ENCODE measurements around the gene CLDN16. TPM values are rescaled to one million over a fixed set of nuclear protein-coding genes. Genes with fewer than 3 reads are reported as not detected.

CLDN16 gene
- total RNA-seq, 3 donors from 2014 or later = 0.29 TPM; not detected in 2

- H3K4me3 ChIP-seq = no peak overlapping the region
- DNase-seq (ENCODE audit: low spot score in 2 of 2) = no peak
- H3K36me3 ChIP-seq = no peaks in the 10 kb centered on the region
- intact Hi-C loops (cut with DNase I; ENCODE audit: low total_unique reads) = no loop called here
- TF ChIP-seq, protein P1, sequence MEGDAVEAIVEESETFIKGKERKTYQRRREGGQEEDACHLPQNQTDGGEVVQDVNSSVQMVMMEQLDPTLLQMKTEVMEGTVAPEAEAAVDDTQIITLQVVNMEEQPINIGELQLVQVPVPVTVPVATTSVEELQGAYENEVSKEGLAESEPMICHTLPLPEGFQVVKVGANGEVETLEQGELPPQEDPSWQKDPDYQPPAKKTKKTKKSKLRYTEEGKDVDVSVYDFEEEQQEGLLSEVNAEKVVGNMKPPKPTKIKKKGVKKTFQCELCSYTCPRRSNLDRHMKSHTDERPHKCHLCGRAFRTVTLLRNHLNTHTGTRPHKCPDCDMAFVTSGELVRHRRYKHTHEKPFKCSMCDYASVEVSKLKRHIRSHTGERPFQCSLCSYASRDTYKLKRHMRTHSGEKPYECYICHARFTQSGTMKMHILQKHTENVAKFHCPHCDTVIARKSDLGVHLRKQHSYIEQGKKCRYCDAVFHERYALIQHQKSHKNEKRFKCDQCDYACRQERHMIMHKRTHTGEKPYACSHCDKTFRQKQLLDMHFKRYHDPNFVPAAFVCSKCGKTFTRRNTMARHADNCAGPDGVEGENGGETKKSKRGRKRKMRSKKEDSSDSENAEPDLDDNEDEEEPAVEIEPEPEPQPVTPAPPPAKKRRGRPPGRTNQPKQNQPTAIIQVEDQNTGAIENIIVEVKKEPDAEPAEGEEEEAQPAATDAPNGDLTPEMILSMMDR (IDR thresholded peaks at IDR 0.05) = peak in 2 of 3 donors; percentile 28 to 50
- TF ChIP-seq POLR2AphosphoS5 (IDR thresholded peaks at IDR 0.05) (no peak), POLR2A (IDR thresholded peaks at IDR 0.05) (no peak)
- no peaks in the 10 kb centered on the region for H3K4me1 ChIP-seq
- H3K27me3 ChIP-seq = no peaks in the 10 kb centered on the region
- no peak overlapping the region for H3K27ac ChIP-seq
- no peaks in the 10 kb centered on the region for H3K9me3 ChIP-seq
Observed at GRCh38 chr3:190384309-190384756, 3.6 kb upstream of the CLDN16 start.

GRCh38 chr3:190385731-190386688, 2.0 kb upstream of the CLDN16 start:
- intact Hi-C loops (cut with DNase I; ENCODE audit: low total_unique reads) = no loop called here
- TF ChIP-seq, protein P1 (IDR thresholded peaks at IDR 0.05) = no peak
- TF ChIP-seq POLR2A (IDR thresholded peaks at IDR 0.05) (no peak), POLR2AphosphoS5 (IDR thresholded peaks at IDR 0.05) (no peak)
- H3K27me3 ChIP-seq = no peaks in the 10 kb centered on the region

GRCh38 chr3:190388703-190389102, 740 bp downstream of the CLDN16 start:
- H3K27ac ChIP-seq = no peak overlapping the region
- TF ChIP-seq POLR2A (IDR thresholded peaks at IDR 0.05) (no peak), POLR2AphosphoS5 (IDR thresholded peaks at IDR 0.05) (no peak)
- TF ChIP-seq, protein P1 (IDR thresholded peaks at IDR 0.05) = no peak
- no peak overlapping the region for H3K4me3 ChIP-seq
- H3K36me3 ChIP-seq = no peaks in the 10 kb centered on the region
- no peaks in the 10 kb centered on the region for H3K27me3 ChIP-seq
- H3K9me3 ChIP-seq = no peaks in the 10 kb centered on the region
- intact Hi-C loops (cut with DNase I; ENCODE audit: low total_unique reads) = no loop called here
- H3K4me1 ChIP-seq = no peaks in the 10 kb centered on the region
- no peak for DNase-seq (ENCODE audit: low spot score in 2 of 2)

More at GRCh38 chr3:190385731-190386688, 2.0 kb upstream of the CLDN16 start:
- Histone ChIP-seq H3K4me1 (no peaks in the 10 kb centered on the region), H3K4me3 (no peak overlapping the region), H3K27ac (no peak overlapping the region), H3K36me3 (no peaks in the 10 kb centered on the region), H3K9me3 (no peaks in the 10 kb centered on the region)
- DNase-seq (ENCODE audit: low spot score in 2 of 2) = no peak

- intact Hi-C loops (cut with DNase I; ENCODE audit: low total_unique reads) = no loop called here
- Histone ChIP-seq H3K27ac (no peak overlapping the region), H3K4me1 (no peaks in the 10 kb centered on the region), H3K36me3 (no peaks in the 10 kb centered on the region), H3K4me3 (no peak overlapping the region), H3K27me3 (no peaks in the 10 kb centered on the region), H3K9me3 (no peaks in the 10 kb centered on the region)
- DNase-seq (ENCODE audit: low spot score in 2 of 2) = no peak
- TF ChIP-seq POLR2AphosphoS5 (IDR thresholded peaks at IDR 0.05) (no peak), POLR2A (IDR thresholded peaks at IDR 0.05) (no peak)
- TF ChIP-seq, protein P1 (IDR thresholded peaks at IDR 0.05) = no peak
Observed at GRCh38 chr3:190396001-190396400, 8.0 kb downstream of the CLDN16 start.

GRCh38 chr3:190397889-190398288, 9.9 kb downstream of the CLDN16 start:
- no peaks in the 10 kb centered on the region for H3K36me3 ChIP-seq
- no peaks in the 10 kb centered on the region for H3K9me3 ChIP-seq
- intact Hi-C loops (cut with DNase I; ENCODE audit: low total_unique reads) = no loop called here
- H3K27ac ChIP-seq = no peak overlapping the region
- DNase-seq (ENCODE audit: low spot score in 2 of 2) = no peak
- TF ChIP-seq, protein P1 (IDR thresholded peaks at IDR 0.05) = no peak
- TF ChIP-seq POLR2AphosphoS5 (IDR thresholded peaks at IDR 0.05) (no peak), POLR2A (IDR thresholded peaks at IDR 0.05) (no peak)
- H3K27me3 ChIP-seq = no peaks in the 10 kb centered on the region
- no peaks in the 10 kb centered on the region for H3K4me1 ChIP-seq
- H3K4me3 ChIP-seq = no peak overlapping the region

All from breast epithelium (tissue), 4 donors.